ENCODE data around the gene DPH5.
"Not testable (repeated sequence)": the region's sequence is repeated elsewhere in the genome, so short reads cannot be mapped to it uniquely, and the experiment has no call there.

The DPH5 gene

DNA sequence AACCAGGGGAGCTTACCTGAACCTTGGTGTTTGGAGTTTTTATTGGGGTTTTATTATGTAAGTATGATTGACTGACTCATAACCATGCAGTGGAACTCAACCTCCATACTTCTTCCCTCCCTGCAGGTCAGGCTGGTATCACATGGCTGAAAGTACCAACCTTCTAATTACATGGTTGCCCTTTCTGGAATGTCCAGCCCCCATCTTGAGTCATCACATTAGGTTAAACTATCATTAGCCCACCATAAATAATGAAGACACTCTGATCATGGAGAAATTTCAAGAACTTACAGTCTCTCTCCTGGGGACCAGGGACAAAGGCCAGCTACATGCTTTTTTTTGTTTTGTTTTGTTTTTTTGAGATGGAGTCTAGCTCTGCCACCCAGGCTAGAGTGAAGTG lies 19.2 kb upstream of the DPH5 start:
- Mint-ChIP-seq H3K4me3 (no peak overlapping the region), H3K4me1 (no peaks in the 10 kb centered on the region), H3K36me3 (peaks cover 38% of the 10 kb centered on the region), H3K27me3 (no peaks in the 10 kb centered on the region), H3K9me3 (peaks cover 13% of the 10 kb centered on the region), H3K27ac (no peak overlapping the region)
- no peak for DNase-seq
- CTCF ChIA-PET = interaction anchor here (0.6 to 1.8 kb wide), 4 partner anchors 20 to 749 kb away, joined by 3 to 5 read pairs (median 3); no protein-coding TSS in a partner anchor

DNA sequence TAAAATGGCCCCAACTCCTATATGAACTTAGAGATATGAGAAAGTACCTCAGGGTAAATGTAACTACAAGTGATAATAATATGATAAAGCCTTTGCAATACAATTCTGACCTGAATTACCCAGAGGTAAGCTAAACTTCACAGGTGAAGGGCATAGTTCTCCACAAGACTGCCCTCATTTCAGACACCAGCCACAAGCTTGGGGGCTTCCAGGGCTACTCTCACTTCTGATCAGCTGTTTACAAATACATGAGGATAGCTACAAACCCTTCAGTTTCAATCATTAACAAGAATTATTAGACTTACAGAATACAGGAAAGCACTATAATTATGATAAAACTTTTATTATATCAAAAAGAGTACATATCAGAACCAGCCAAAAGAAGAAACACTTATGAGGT lies 18.7 kb upstream of the DPH5 start:
- H3K4me3 Mint-ChIP-seq = no peak overlapping the region
- no peak overlapping the region for H3K27ac Mint-ChIP-seq
- no peaks in the 10 kb centered on the region for H3K27me3 Mint-ChIP-seq
- H3K36me3 Mint-ChIP-seq = peaks cover 39% of the 10 kb centered on the region
- DNase-seq = no peak
- CTCF ChIA-PET = interaction anchor here (0.6 to 1.8 kb wide), 4 partner anchors 20 to 748 kb away, joined by 3 to 5 read pairs (median 3); no protein-coding TSS in a partner anchor
- H3K9me3 Mint-ChIP-seq = peaks cover 18% of the 10 kb centered on the region
- H3K4me1 Mint-ChIP-seq = no peaks in the 10 kb centered on the region

DNA sequence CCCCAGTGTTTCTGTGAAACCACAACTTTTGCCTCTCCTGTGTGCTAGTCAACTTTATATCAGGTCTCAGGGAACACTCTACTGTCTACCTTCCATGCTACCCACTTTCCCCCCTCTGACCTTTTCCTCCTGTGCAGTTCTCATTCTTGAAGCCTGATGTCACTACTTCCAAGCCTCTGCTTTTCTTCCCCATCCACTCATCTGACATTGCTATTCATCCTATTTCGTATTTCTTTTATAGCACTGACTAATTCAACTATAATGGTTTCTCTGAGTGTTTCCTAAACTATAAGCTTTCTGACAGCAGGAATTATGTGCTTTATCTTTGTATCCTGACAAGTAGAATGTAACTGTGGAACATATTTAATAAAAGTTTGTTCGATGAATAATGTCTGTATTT lies 18.2 kb upstream of the DPH5 start:
- Mint-ChIP-seq H3K27ac (no peak overlapping the region), H3K4me3 (no peak overlapping the region), H3K27me3 (no peaks in the 10 kb centered on the region), H3K4me1 (no peaks in the 10 kb centered on the region), H3K9me3 (peaks cover 20% of the 10 kb centered on the region), H3K36me3 (peaks cover 44% of the 10 kb centered on the region)
- CTCF ChIA-PET = interaction anchor here (0.9 to 1.8 kb wide), 2 partner anchors 67 to 195 kb away, joined by 3 to 5 read pairs; no protein-coding TSS in a partner anchor
- DNase-seq = no peak

DNA sequence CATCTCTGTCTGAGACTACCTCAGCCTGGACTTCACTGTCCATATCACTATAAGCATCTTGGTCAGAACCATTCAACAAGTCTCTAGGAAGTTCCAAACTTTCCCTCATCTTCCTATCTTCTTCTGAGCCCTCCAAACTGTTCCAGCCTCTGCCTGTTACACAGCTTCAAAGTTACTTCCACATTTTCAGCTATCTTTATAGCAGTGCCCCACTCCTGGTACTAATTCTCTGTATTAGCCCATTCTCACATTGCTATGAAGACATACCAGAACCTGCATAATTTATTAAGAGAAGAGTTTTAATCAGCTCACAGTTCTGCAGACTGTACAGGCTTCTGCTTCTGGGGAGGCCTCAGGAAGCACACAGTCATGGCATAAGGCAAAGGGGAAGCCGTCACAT lies 15.7 kb upstream of the DPH5 start:
- Mint-ChIP-seq H3K4me1 (peaks cover 4% of the 10 kb centered on the region), H3K4me3 (no peak overlapping the region), H3K27ac (no peak overlapping the region), H3K36me3 (peaks cover 51% of the 10 kb centered on the region), H3K27me3 (no peaks in the 10 kb centered on the region), H3K9me3 (peaks cover 26% of the 10 kb centered on the region)
- no peak for DNase-seq
- CTCF ChIA-PET = no interaction called here

DNA sequence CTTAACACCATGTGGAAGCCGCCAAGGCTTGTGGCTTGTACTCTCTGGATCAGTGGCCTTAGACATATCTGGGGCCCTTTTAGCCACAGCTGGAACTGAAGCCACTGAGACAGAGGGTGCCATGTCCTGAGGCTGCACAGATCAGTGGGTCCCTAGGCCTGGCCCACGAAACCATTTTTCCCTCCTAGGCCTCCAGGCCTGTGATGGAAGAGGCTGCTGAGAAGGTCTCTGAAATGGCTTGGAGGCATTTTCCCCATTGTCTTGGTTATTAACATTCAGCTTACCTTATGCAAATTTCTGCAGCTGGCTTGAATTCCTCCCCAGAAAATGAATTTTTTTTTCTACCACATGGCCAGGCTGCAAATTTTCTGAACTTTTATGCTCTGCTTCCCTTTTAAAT lies 15.1 kb upstream of the DPH5 start:
- Mint-ChIP-seq H3K36me3 (peaks cover 50% of the 10 kb centered on the region), H3K4me3 (no peak overlapping the region), H3K9me3 (peaks cover 26% of the 10 kb centered on the region), H3K27me3 (no peaks in the 10 kb centered on the region), H3K27ac (no peak overlapping the region), H3K4me1 (peaks cover 6% of the 10 kb centered on the region)
- CTCF ChIA-PET = interaction anchor here (1.0 kb wide), 1 partner anchor 13 kb away, joined by 3 read pairs; no protein-coding TSS in a partner anchor
- DNase-seq = no peak

DNA sequence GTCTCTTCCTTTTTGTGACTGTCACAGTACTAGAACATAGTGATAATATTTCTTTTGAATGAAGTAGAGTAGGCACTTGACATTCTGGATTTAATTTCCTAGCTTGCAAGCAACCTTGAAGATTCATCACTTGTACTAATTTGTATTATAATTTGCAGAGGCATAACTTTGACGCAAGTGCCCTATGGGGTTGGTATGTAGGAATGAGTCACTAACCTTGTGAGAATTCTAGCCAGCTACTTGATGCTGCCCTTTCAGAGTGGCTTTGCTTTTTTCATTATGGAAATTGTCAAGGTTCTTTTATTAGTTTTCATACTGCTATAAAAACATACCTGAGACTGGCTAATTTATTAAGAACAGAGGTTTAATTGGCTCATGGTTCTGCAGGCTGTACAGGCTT lies 13.7 kb upstream of the DPH5 start:
- peaks cover 40% of the 10 kb centered on the region for H3K36me3 Mint-ChIP-seq
- CTCF ChIA-PET = no interaction called here
- H3K27me3 Mint-ChIP-seq = no peaks in the 10 kb centered on the region
- H3K27ac Mint-ChIP-seq = no peak overlapping the region
- H3K4me1 Mint-ChIP-seq = peaks cover 13% of the 10 kb centered on the region
- peaks cover 26% of the 10 kb centered on the region for H3K9me3 Mint-ChIP-seq
- H3K4me3 Mint-ChIP-seq = no peak overlapping the region
- no peak for DNase-seq

DNA sequence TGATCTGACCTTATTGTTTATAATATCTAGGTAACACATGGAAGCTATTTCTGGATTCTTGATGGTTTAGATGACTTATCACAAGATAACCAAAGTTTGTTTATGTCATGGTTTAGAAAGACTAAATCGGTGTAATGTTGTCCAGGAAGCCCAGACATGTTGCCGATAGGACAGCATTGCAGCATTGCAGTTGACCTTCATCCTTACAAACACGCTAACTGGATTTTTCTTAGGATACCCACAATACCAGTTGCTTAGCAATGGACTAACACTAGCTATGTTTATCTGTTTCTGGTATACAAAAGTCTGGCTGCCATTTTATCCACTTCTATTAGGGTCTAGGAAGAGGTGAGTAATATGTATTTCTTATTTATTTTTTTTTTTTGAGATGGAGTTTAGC lies 11.7 kb upstream of the DPH5 start:
- Mint-ChIP-seq H3K27ac (no peak overlapping the region), H3K36me3 (peaks cover 53% of the 10 kb centered on the region), H3K4me1 (peaks cover 14% of the 10 kb centered on the region), H3K9me3 (peaks cover 34% of the 10 kb centered on the region), H3K4me3 (no peak overlapping the region), H3K27me3 (no peaks in the 10 kb centered on the region)
- no peak for DNase-seq
- CTCF ChIA-PET = interaction anchor here (1.2 kb wide), 1 partner anchor 251 kb away, joined by 5 read pairs; no protein-coding TSS in a partner anchor

DNA sequence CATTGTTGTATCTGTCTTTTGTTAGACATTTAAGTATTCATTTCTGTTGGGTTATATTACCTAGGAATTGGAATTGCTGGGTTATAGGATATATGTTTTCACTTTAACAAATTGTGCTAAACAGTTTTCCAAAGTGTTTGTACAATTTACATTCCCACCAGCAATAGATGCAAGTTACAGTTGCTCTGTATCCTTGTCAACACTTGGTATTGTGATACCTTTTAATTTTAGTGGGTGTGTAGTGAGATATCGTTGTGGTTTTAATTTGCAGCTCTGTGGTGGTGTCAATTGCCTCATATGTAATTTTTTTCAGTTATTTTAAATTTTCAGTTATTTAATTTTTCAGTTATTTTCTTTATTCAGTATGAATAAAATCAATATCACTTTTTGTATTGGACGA lies 7.4 kb upstream of the DPH5 start:
- Mint-ChIP-seq H3K9me3 (peaks cover 13% of the 10 kb centered on the region), H3K36me3 (peaks cover 59% of the 10 kb centered on the region), H3K27me3 (no peaks in the 10 kb centered on the region), H3K27ac (no peak overlapping the region), H3K4me1 (peaks cover 37% of the 10 kb centered on the region), H3K4me3 (no peak overlapping the region)
- CTCF ChIA-PET = no interaction called here
- DNase-seq = no peak

DNA sequence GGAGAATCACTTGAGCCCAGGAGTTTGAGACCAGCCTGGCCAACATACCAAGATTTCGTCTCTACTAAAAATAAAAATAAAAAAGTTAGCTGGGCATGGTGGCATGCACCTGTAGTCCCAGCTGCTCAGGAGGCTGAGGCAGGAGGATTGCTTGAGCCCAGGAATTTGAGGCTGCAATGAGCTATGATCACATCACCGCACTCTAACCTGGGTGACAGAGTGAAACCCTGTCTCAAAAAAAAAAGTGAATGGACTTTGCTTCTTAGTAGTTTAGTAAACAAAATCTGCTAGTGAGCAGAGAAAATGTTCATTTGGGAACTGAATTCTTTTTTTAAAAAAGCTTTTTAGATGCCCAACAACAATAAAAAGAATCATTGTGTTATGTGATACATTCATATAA lies 6.5 kb upstream of the DPH5 start:
- CTCF ChIA-PET = interaction anchor here (2.1 kb wide), 1 partner anchor 16 kb away, joined by 5 read pairs; no protein-coding TSS in a partner anchor
- not testable (repeated sequence) for H3K4me3 Mint-ChIP-seq

DNA sequence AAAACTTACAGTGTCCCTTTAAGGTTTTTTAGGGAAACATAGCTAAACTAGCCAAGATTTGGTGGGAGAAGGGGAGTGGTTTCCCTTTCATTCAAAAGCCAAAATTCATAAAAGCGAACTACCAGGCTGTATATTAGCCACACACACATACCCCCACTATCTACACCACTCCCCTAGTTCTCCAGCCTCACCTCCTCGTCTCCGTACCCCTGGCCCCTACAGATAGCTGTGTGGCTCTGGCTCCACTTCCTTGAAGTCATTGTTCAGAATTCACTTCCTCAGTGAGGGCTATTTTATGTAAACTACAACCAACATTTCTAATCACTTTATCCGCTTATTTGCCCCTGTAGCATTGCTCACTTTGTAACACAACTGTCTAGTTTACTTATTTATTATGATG lies 5.3 kb upstream of the DPH5 start:
- Mint-ChIP-seq H3K9me3 (peaks cover 11% of the 10 kb centered on the region), H3K27ac (no peak overlapping the region), H3K27me3 (no peaks in the 10 kb centered on the region), H3K4me3 (no peak overlapping the region), H3K36me3 (peaks cover 62% of the 10 kb centered on the region), H3K4me1 (peaks cover 56% of the 10 kb centered on the region)
- DNase-seq = no peak
- CTCF ChIA-PET = interaction anchor here (0.8 to 2.1 kb wide), 2 partner anchors 15 to 105 kb away, joined by 3 to 5 read pairs; no protein-coding TSS in a partner anchor

More for the DNA sequence above, 6.5 kb upstream of the DPH5 start:
- Mint-ChIP-seq H3K9me3 (peaks cover 11% of the 10 kb centered on the region), H3K36me3 (peaks cover 60% of the 10 kb centered on the region), H3K4me1 (peaks cover 46% of the 10 kb centered on the region)
- H3K27ac Mint-ChIP-seq, DNase-seq, H3K27me3 Mint-ChIP-seq: not testable (repeated sequence)

DNA sequence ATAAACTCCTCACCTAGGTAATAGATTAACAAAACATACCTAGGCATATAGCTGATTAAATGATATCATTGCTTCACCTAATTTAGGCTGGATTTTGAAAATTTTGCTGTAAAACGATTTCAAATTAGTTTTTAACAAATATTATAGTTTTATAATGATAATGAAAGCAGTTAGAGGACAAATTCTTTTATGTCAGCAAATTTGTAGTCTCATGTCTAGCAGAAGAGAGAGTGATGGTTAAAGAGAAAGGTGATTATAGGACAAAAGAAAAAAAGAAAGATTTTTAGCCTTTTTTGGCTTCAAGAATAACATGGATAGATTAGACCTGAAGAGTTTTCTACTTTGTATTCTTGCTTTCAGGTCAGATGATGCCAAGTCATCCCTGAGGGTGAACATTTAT lies 3.6 kb upstream of the DPH5 start:
- peaks cover 11% of the 10 kb centered on the region for H3K9me3 Mint-ChIP-seq
- CTCF ChIA-PET = no interaction called here
- no peaks in the 10 kb centered on the region for H3K27me3 Mint-ChIP-seq
- H3K27ac Mint-ChIP-seq = no peak overlapping the region
- DNase-seq = no peak
- H3K36me3 Mint-ChIP-seq = peaks cover 61% of the 10 kb centered on the region
- H3K4me1 Mint-ChIP-seq = peaks cover 58% of the 10 kb centered on the region
- no peak overlapping the region for H3K4me3 Mint-ChIP-seq

DNA sequence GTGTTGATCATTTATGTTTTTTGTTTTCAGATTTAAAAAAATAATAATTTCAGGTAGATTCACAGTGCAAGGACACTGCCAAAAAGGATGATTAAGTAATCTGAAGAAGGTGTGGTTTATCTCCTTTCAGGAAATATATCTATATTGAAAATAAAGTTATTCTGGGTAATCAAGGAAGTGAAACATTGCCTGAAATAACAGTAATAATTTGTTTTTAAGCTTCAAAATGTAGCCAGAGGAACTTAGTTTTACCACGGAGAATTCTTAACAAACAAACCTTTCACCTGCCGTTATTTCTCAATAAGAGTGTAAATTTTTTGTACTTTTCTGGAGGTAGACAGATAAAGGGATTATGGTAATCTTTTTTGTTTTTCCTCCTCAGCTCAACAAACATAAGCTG lies 2.9 kb upstream of the DPH5 start:
- CTCF ChIA-PET = no interaction called here
- Mint-ChIP-seq H3K4me1 (peaks cover 65% of the 10 kb centered on the region), H3K9me3 (peaks cover 9% of the 10 kb centered on the region), H3K27me3 (no peaks in the 10 kb centered on the region), H3K36me3 (peaks cover 64% of the 10 kb centered on the region), H3K27ac (no peak overlapping the region), H3K4me3 (no peak overlapping the region)
- no peak for DNase-seq

DNA sequence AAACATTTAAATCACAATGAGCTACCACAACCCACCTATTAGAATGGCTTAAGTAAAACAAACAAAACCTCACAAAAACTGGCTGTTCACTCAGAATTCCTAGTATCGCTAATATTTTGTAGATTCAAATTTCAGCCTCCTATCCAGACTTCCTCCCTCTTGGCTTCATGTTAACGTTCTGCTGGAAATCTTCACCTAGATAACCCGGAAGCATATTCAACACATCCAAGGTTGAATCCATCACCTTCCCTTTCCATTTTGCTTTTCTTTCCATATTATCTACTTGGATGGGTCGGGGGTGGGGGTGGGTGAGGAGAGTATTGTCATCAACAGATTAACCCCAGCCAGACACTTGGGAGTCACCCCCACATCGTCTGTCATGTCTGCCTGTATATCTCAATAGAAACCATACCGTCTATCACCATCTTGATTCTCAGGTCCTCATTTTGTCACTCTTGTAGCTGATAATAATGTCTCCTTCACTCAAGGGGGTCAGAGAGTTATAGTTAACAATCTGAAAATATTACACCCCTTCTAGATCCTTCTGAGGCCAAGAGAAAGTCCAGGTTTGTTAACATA lies 1.7 kb upstream of the DPH5 start:
- DNase-seq = no peak
- CTCF ChIA-PET = interaction anchor here (0.6 kb wide), 1 partner anchor 214 kb away, joined by 3 read pairs; no protein-coding TSS in a partner anchor
- Mint-ChIP-seq H3K4me3 (peak overlapping the region; percentile 11), H3K4me1 (peaks cover 74% of the 10 kb centered on the region), H3K36me3 (peaks cover 64% of the 10 kb centered on the region), H3K9me3 (peaks cover 3% of the 10 kb centered on the region), H3K27ac (no peak overlapping the region), H3K27me3 (no peaks in the 10 kb centered on the region)

DNA sequence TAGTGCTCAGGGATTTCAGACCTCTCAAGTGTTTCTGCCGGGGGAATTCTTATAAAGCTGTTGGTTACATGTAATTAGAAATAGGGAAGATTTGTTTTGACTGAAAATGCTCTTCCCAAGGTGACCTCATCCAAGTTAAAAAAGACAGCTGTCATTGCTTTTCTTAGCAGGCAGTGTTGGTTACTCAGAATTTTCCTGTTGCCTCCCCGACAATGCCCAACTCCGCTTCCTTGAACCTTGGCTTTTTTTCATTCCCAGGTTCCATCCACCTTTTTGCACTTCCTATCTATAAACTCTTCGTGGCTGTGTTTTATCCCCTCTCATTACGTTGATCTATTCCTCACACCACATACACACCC lies 825 bp upstream of the DPH5 start:
- Mint-ChIP-seq H3K4me3 (peak overlapping the region; percentile 95), H3K27ac (peak overlapping the region; percentile 93), H3K4me1 (peaks cover 78% of the 10 kb centered on the region), H3K9me3 (peaks cover 3% of the 10 kb centered on the region), H3K27me3 (no peaks in the 10 kb centered on the region), H3K36me3 (peaks cover 64% of the 10 kb centered on the region)
- CTCF ChIA-PET = interaction anchor here (1.0 kb wide), 1 partner anchor 262 kb away, joined by 4 read pairs; no protein-coding TSS in a partner anchor
- no peak for DNase-seq

DNA sequence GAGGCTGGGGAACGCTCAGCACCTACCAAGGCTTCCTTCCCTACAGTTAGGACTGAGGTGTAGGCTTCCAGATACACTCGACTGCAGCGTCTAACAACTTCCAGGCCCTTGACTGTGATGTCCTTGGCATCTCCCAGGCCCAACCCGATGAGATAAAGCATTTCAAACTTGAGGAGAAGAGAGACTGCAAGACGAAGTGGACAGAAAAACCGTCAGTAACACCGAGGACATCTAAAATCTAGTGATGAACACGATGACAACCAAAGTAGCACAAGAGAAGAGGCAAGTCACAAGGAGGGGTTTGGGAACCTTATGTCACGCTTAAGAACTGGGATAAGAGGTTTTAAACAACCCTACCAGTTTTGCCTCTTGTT lies 314 bp downstream of the DPH5 start:
- peak overlapping the region; percentile 93 for H3K27ac Mint-ChIP-seq
- peaks cover 76% of the 10 kb centered on the region for H3K4me1 Mint-ChIP-seq
- H3K36me3 Mint-ChIP-seq = peaks cover 66% of the 10 kb centered on the region
- CTCF ChIA-PET = interaction anchor here (1.0 kb wide), 2 partner anchors 103 to 263 kb away, joined by 3 to 4 read pairs; no protein-coding TSS in a partner anchor
- no peaks in the 10 kb centered on the region for H3K9me3 Mint-ChIP-seq
- H3K4me3 Mint-ChIP-seq = peak overlapping the region; percentile 95
- DNase-seq = no peak
- H3K27me3 Mint-ChIP-seq = no peaks in the 10 kb centered on the region

Measured in activated naive CD4-positive, alpha-beta T cell treated with anti-CD3 and anti-CD28 coated beads, Interleukin-2, amount 10 ng/mL, durations not matched to agents 7 days and 5 days (primary cell).